ENCODE measurements around the gene MBTPS1.

- no peak for TF ChIP-seq CTCF (IDR thresholded peaks at IDR 0.05)
- no peak for TF ChIP-seq POLR2A (IDR thresholded peaks at IDR 0.05)
- no peak for TF ChIP-seq EP300 (IDR thresholded peaks at IDR 0.05)
Observed at GRCh38 chr16:84007965-84008364, 108.8 kb downstream of the MBTPS1 start.

All from upper lobe of left lung (tissue), 4 donors.